Activated naive CD4-positive, alpha-beta T cell treated with anti-CD3 and anti-CD28 coated beads, Interleukin-2, amount 10 ng/mL, durations not matched to agents 7 days and 5 days (primary cell): Measurements from ENCODE around the gene EDEM1.
"Not testable (repeated sequence)": the region's sequence is repeated elsewhere in the genome, so short reads cannot be mapped to it uniquely, and the experiment has no call there.

Source experiments
- CTCF ChIA-PET: fragments of 350-600 bp; sonication (Branson Sonifier 250); formaldehyde crosslinking; loops from one replicate; lab custom pipeline; 2021; ENCODE audit warnings: antibody characterized with exemption; lab: Charles Lee
- DNase-seq: peaks from one replicate; pipeline ENCODE4 v3.0.0-alpha.2; 2020
- H3K27ac Mint-ChIP-seq: one replicate; pipeline ENCODE4 v1.8.0; 2021; ENCODE audit warnings: mild to moderate bottlenecking, moderate library complexity, mixed read lengths
- H3K27me3 Mint-ChIP-seq: one replicate; pipeline ENCODE4 v1.8.0; 2021; ENCODE audit warnings: mild to moderate bottlenecking, mixed read lengths
- H3K36me3 Mint-ChIP-seq: one replicate; pipeline ENCODE4 v1.8.0; 2021; ENCODE audit warnings: mixed read lengths
- H3K4me1 Mint-ChIP-seq: one replicate; pipeline ENCODE4 v1.8.0; 2021; ENCODE audit warnings: mixed read lengths
- H3K4me3 Mint-ChIP-seq: one replicate; pipeline ENCODE4 v1.8.0; 2021; ENCODE audit warnings: mild to moderate bottlenecking, moderate library complexity, mixed read lengths
- H3K9me3 Mint-ChIP-seq: one replicate; pipeline ENCODE4 v1.8.0; 2021; ENCODE audit warnings: mixed read lengths

The EDEM1 gene

GRCh38 chr3:5240740-5241139, 53.2 kb downstream of the EDEM1 start:
- H3K27ac Mint-ChIP-seq = no peak overlapping the region
- no peaks in the 10 kb centered on the region for H3K27me3 Mint-ChIP-seq
- CTCF ChIA-PET = interaction anchor here (1.0 kb wide), 1 partner anchor 52 kb away, joined by 4 read pairs; no protein-coding TSS in a partner anchor
- H3K9me3 Mint-ChIP-seq = peaks cover 11% of the 10 kb centered on the region
- DNase-seq = no peak
- H3K4me3 Mint-ChIP-seq = no peak overlapping the region
- H3K36me3 Mint-ChIP-seq = no peaks in the 10 kb centered on the region
- H3K4me1 Mint-ChIP-seq = peaks cover 5% of the 10 kb centered on the region

- CTCF ChIA-PET, H3K36me3 Mint-ChIP-seq, DNase-seq, H3K27me3 Mint-ChIP-seq, H3K27ac Mint-ChIP-seq, H3K4me3 Mint-ChIP-seq: not testable (repeated sequence)
- H3K9me3 Mint-ChIP-seq = peaks cover 11% of the 10 kb centered on the region
- H3K4me1 Mint-ChIP-seq = peaks cover 11% of the 10 kb centered on the region
Measured at GRCh38 chr3:5242785-5243184, 55.3 kb downstream of the EDEM1 start.

- H3K27me3 Mint-ChIP-seq = no peaks in the 10 kb centered on the region
- H3K4me1 Mint-ChIP-seq = peaks cover 11% of the 10 kb centered on the region
- H3K27ac Mint-ChIP-seq = no peak overlapping the region
- no peaks in the 10 kb centered on the region for H3K36me3 Mint-ChIP-seq
- H3K4me3 Mint-ChIP-seq = no peak overlapping the region
- peaks cover 11% of the 10 kb centered on the region for H3K9me3 Mint-ChIP-seq
- DNase-seq = no peak
- CTCF ChIA-PET = no interaction called here
Measured at GRCh38 chr3:5245927-5246326, 58.4 kb downstream of the EDEM1 start.

- H3K4me1 Mint-ChIP-seq = peaks cover 11% of the 10 kb centered on the region
- H3K27ac Mint-ChIP-seq = no peak overlapping the region
- H3K9me3 Mint-ChIP-seq = peaks cover 6% of the 10 kb centered on the region
- CTCF ChIA-PET = no interaction called here
- no peaks in the 10 kb centered on the region for H3K36me3 Mint-ChIP-seq
- no peak for DNase-seq
- H3K4me3 Mint-ChIP-seq = no peak overlapping the region
- no peaks in the 10 kb centered on the region for H3K27me3 Mint-ChIP-seq
Measured at GRCh38 chr3:5248822-5249221, 61.3 kb downstream of the EDEM1 start.

- Mint-ChIP-seq H3K27me3 (no peaks in the 10 kb centered on the region), H3K4me3 (no peak overlapping the region), H3K27ac (no peak overlapping the region), H3K4me1 (peaks cover 8% of the 10 kb centered on the region), H3K9me3 (no peaks in the 10 kb centered on the region), H3K36me3 (no peaks in the 10 kb centered on the region)
- no peak for DNase-seq
- CTCF ChIA-PET = no interaction called here
Measured at GRCh38 chr3:5250467-5251195, 63.1 kb downstream of the EDEM1 start.

- no peak overlapping the region for H3K27ac Mint-ChIP-seq
- no peaks in the 10 kb centered on the region for H3K9me3 Mint-ChIP-seq
- no peak for DNase-seq
- CTCF ChIA-PET = no interaction called here
- H3K27me3 Mint-ChIP-seq = no peaks in the 10 kb centered on the region
- no peak overlapping the region for H3K4me3 Mint-ChIP-seq
- H3K4me1 Mint-ChIP-seq = peaks cover 2% of the 10 kb centered on the region
- no peaks in the 10 kb centered on the region for H3K36me3 Mint-ChIP-seq
Measured at GRCh38 chr3:5251196-5251583, 63.7 kb downstream of the EDEM1 start.

GRCh38 chr3:5252131-5252530, 64.6 kb downstream of the EDEM1 start:
- no peaks in the 10 kb centered on the region for H3K4me1 Mint-ChIP-seq
- H3K27ac Mint-ChIP-seq = no peak overlapping the region
- no peak for DNase-seq
- no peaks in the 10 kb centered on the region for H3K9me3 Mint-ChIP-seq
- CTCF ChIA-PET = interaction anchor here (0.6 kb wide), 1 partner anchor 18 kb away, joined by 3 read pairs; no protein-coding TSS in a partner anchor
- no peak overlapping the region for H3K4me3 Mint-ChIP-seq
- H3K27me3 Mint-ChIP-seq = no peaks in the 10 kb centered on the region
- no peaks in the 10 kb centered on the region for H3K36me3 Mint-ChIP-seq

GRCh38 chr3:5254281-5255048, 67.0 kb downstream of the EDEM1 start:
- H3K4me3 Mint-ChIP-seq = no peak overlapping the region

GRCh38 chr3:5255404-5256344, 68.2 kb downstream of the EDEM1 start:
- H3K27me3 Mint-ChIP-seq = no peaks in the 10 kb centered on the region
- H3K4me3 Mint-ChIP-seq = no peak overlapping the region
- CTCF ChIA-PET = interaction anchor here (1.6 kb wide), 1 partner anchor 119 kb away, joined by 3 read pairs; no protein-coding TSS in a partner anchor
- no peak overlapping the region for H3K27ac Mint-ChIP-seq
- peaks cover 2% of the 10 kb centered on the region for H3K4me1 Mint-ChIP-seq
- H3K36me3 Mint-ChIP-seq = no peaks in the 10 kb centered on the region
- DNase-seq = no peak
- H3K9me3 Mint-ChIP-seq = no peaks in the 10 kb centered on the region

More at GRCh38 chr3:5254281-5255048, 67.0 kb downstream of the EDEM1 start:
- CTCF ChIA-PET = no interaction called here
- no peaks in the 10 kb centered on the region for H3K27me3 Mint-ChIP-seq
- no peaks in the 10 kb centered on the region for H3K36me3 Mint-ChIP-seq
- no peaks in the 10 kb centered on the region for H3K9me3 Mint-ChIP-seq
- no peaks in the 10 kb centered on the region for H3K4me1 Mint-ChIP-seq
- no peak for DNase-seq
- no peak overlapping the region for H3K27ac Mint-ChIP-seq

GRCh38 chr3:5258526-5258925, 71.0 kb downstream of the EDEM1 start:
- H3K4me3 Mint-ChIP-seq = no peak overlapping the region
- CTCF ChIA-PET = no interaction called here
- peaks cover 7% of the 10 kb centered on the region for H3K4me1 Mint-ChIP-seq
- no peaks in the 10 kb centered on the region for H3K9me3 Mint-ChIP-seq
- no peak overlapping the region for H3K27ac Mint-ChIP-seq
- H3K27me3 Mint-ChIP-seq = no peaks in the 10 kb centered on the region
- no peak for DNase-seq
- H3K36me3 Mint-ChIP-seq = no peaks in the 10 kb centered on the region

GRCh38 chr3:5260992-5261501, 73.5 kb downstream of the EDEM1 start:
- H3K36me3 Mint-ChIP-seq = no peaks in the 10 kb centered on the region
- H3K27ac Mint-ChIP-seq = no peak overlapping the region
- no peaks in the 10 kb centered on the region for H3K9me3 Mint-ChIP-seq
- H3K27me3 Mint-ChIP-seq = no peaks in the 10 kb centered on the region
- no peak for DNase-seq
- peaks cover 7% of the 10 kb centered on the region for H3K4me1 Mint-ChIP-seq
- H3K4me3 Mint-ChIP-seq = no peak overlapping the region
- CTCF ChIA-PET = interaction anchor here (0.6 kb wide), 1 partner anchor 233 kb away, joined by 4 read pairs; no protein-coding TSS in a partner anchor

GRCh38 chr3:5262507-5262906, 75.0 kb downstream of the EDEM1 start:
- no peak overlapping the region for H3K4me3 Mint-ChIP-seq
- H3K27me3 Mint-ChIP-seq = no peaks in the 10 kb centered on the region
- H3K9me3 Mint-ChIP-seq = no peaks in the 10 kb centered on the region
- no peak overlapping the region for H3K27ac Mint-ChIP-seq
- CTCF ChIA-PET = no interaction called here
- H3K36me3 Mint-ChIP-seq = no peaks in the 10 kb centered on the region
- peaks cover 7% of the 10 kb centered on the region for H3K4me1 Mint-ChIP-seq
- no peak for DNase-seq

- Mint-ChIP-seq H3K27me3 (no peaks in the 10 kb centered on the region), H3K9me3 (no peaks in the 10 kb centered on the region), H3K4me3 (no peak overlapping the region), H3K36me3 (no peaks in the 10 kb centered on the region), H3K27ac (no peak overlapping the region), H3K4me1 (peaks cover 7% of the 10 kb centered on the region)
- CTCF ChIA-PET = no interaction called here
- DNase-seq = no peak
Measured at GRCh38 chr3:5264093-5264600, 76.6 kb downstream of the EDEM1 start.
